Activated T-helper 9 cell treated with anti-CD3 and anti-CD28 coated beads, Interleukin-2, amount 50 U/mL, for 16 hours (primary cell): Measurements from ENCODE around the gene VASN.

ENCODE experiments used
- DNase-seq: peaks from one replicate; pipeline ENCODE4 v3.0.0-alpha.2; 2020; ENCODE audit warnings: low read depth

Gene VASN

GRCh38 chr16:4426021-4426684 is 54.5 kb downstream of the VASN start:
- no peak for DNase-seq

- no peak for DNase-seq
These were observed 55.2 kb downstream of the VASN start for GRCh38 chr16:4426722-4427372.

- no peak for DNase-seq
These were observed 56.9 kb downstream of the VASN start for GRCh38 chr16:4428500-4428899.

- no peak for DNase-seq
These were observed 59.4 kb downstream of the VASN start for GRCh38 chr16:4431023-4431422.
